Ectodermal cell (in vitro differentiated cells): ENCODE data around the gene PIK3R2.
"Not testable (repeated sequence)": the region's sequence is repeated elsewhere in the genome, so short reads cannot be mapped to it uniquely, and the experiment has no call there.

Experiments used
- H3K27ac ChIP-seq: 2 replicates; pipeline ENCODE4 v1.7.0; 2013; ENCODE audit warnings: mild to moderate bottlenecking, low read depth, low read length; ENCODE audit not compliant: insufficient read depth, poor library complexity, severe bottlenecking
- H3K27me3 ChIP-seq: 2 replicates; pipeline ENCODE4 v1.7.0; 2013; ENCODE audit warnings: mild to moderate bottlenecking, low read length; ENCODE audit not compliant: insufficient read depth, control insufficient read depth, poor library complexity, severe bottlenecking
- H3K36me3 ChIP-seq: one replicate; pipeline ENCODE4 v1.7.0; 2013; ENCODE audit warnings: low read length; ENCODE audit not compliant: control insufficient read depth, insufficient read depth
- H3K4me1 ChIP-seq: one replicate; pipeline ENCODE4 v1.7.0; 2013; ENCODE audit warnings: low read length; ENCODE audit not compliant: control insufficient read depth, insufficient read depth
- H3K4me3 ChIP-seq: 2 replicates; pipeline ENCODE4 v1.7.0; 2013; ENCODE audit warnings: low read depth, low read length, control low read depth; ENCODE audit not compliant: insufficient read depth
- H3K9me3 ChIP-seq: 2 replicates; pipeline ENCODE4 v1.7.0; 2013; ENCODE audit warnings: mild to moderate bottlenecking, low read length, moderate library complexity; ENCODE audit not compliant: control insufficient read depth
- WGBS, 2 experiments: methylation state at CpG; one replicate each; pipeline ENCODE4 v1.1.7; 2013; ENCODE audit warnings: missing lambda C conversion rate in 2 of 2; 5-methylcytosine and 5-hydroxymethylcytosine counted together

The PIK3R2 gene

GRCh38 chr19:18152442-18152816 is 534 bp upstream of the PIK3R2 start:
- Histone ChIP-seq H3K27ac (peak overlapping the region; percentile 99), H3K27me3 (no peaks in the 10 kb centered on the region), H3K4me3 (peak overlapping the region; percentile 70), H3K4me1 (peaks cover 12% of the 10 kb centered on the region), H3K9me3 (no peaks in the 10 kb centered on the region), H3K36me3 (no peaks in the 10 kb centered on the region)
- 1% methylated on average over 22 of the region's 22 CpGs for WGBS, 2 experiments

- no peaks in the 10 kb centered on the region for H3K9me3 ChIP-seq
- no peaks in the 10 kb centered on the region for H3K27me3 ChIP-seq
- H3K27ac ChIP-seq: peak overlapping the region; percentile 16
- no peaks in the 10 kb centered on the region for H3K36me3 ChIP-seq
- H3K4me3 ChIP-seq: peak overlapping the region; percentile 70
- H3K4me1 ChIP-seq: peaks cover 15% of the 10 kb centered on the region
- 2 to 3% methylated on average over 38 of the region's 38 CpGs for WGBS, 2 experiments
Measured at GRCh38 chr19:18153556-18154134, 682 bp downstream of the PIK3R2 start.

GRCh38 chr19:18155095-18156087 is 2.4 kb downstream of the PIK3R2 start:
- 95 to 96% methylated on average over 43 of the region's 43 CpGs for WGBS, 2 experiments

GRCh38 chr19:18156268-18156667 is 3.3 kb downstream of the PIK3R2 start:
- Histone ChIP-seq H3K36me3 (no peaks in the 10 kb centered on the region), H3K9me3 (no peaks in the 10 kb centered on the region), H3K27ac (no peak overlapping the region), H3K4me1 (peaks cover 15% of the 10 kb centered on the region), H3K4me3 (no peak overlapping the region), H3K27me3 (no peaks in the 10 kb centered on the region)
- 92 to 95% methylated on average over 6 of the region's 6 CpGs for WGBS, 2 experiments

More at GRCh38 chr19:18155095-18156087, 2.4 kb downstream of the PIK3R2 start:
- Histone ChIP-seq H3K4me1 (peaks cover 15% of the 10 kb centered on the region), H3K27me3 (no peaks in the 10 kb centered on the region), H3K4me3 (no peak overlapping the region), H3K9me3 (no peaks in the 10 kb centered on the region), H3K27ac (no peak overlapping the region), H3K36me3 (no peaks in the 10 kb centered on the region)

- Histone ChIP-seq H3K9me3 (no peaks in the 10 kb centered on the region), H3K27ac (peak overlapping the region; percentile 50), H3K36me3 (peaks cover 4% of the 10 kb centered on the region), H3K4me1 (peaks cover 20% of the 10 kb centered on the region), H3K4me3 (no peak overlapping the region), H3K27me3 (no peaks in the 10 kb centered on the region)
- 89 to 90% methylated on average over 22 of the region's 22 CpGs for WGBS, 2 experiments
Measured at GRCh38 chr19:18156841-18157464, 4.0 kb downstream of the PIK3R2 start.

- no peaks in the 10 kb centered on the region for H3K27me3 ChIP-seq
- no peaks in the 10 kb centered on the region for H3K9me3 ChIP-seq
- H3K4me1 ChIP-seq: peaks cover 20% of the 10 kb centered on the region
- H3K4me3 ChIP-seq: no peak overlapping the region
- peak overlapping the region; percentile 50 for H3K27ac ChIP-seq
- 25 to 26% methylated on average over 18 of the region's 18 CpGs for WGBS, 2 experiments
- peaks cover 10% of the 10 kb centered on the region for H3K36me3 ChIP-seq
Measured at GRCh38 chr19:18157465-18158063, 4.6 kb downstream of the PIK3R2 start.

GRCh38 chr19:18158467-18158866 is 5.5 kb downstream of the PIK3R2 start:
- Histone ChIP-seq H3K4me3 (no peak overlapping the region), H3K9me3 (no peaks in the 10 kb centered on the region), H3K4me1 (peaks cover 20% of the 10 kb centered on the region), H3K27ac (no peak overlapping the region), H3K36me3 (peaks cover 17% of the 10 kb centered on the region), H3K27me3 (no peaks in the 10 kb centered on the region)
- 81 to 97% methylated on average over 4 of the region's 4 CpGs for WGBS, 2 experiments

- Histone ChIP-seq H3K36me3 (peaks cover 21% of the 10 kb centered on the region), H3K4me1 (peaks cover 18% of the 10 kb centered on the region)
- 94% methylated on average over 5 to 6 of the region's 6 CpGs for WGBS, 2 experiments
- not testable (repeated sequence) for H3K27ac ChIP-seq, H3K27me3 ChIP-seq, H3K9me3 ChIP-seq, H3K4me3 ChIP-seq
Measured at GRCh38 chr19:18159059-18159616, 6.2 kb downstream of the PIK3R2 start.

GRCh38 chr19:18159810-18160209 is 6.8 kb downstream of the PIK3R2 start:
- Histone ChIP-seq H3K4me1 (peaks cover 14% of the 10 kb centered on the region), H3K27ac (no peak overlapping the region), H3K4me3 (no peak overlapping the region), H3K27me3 (no peaks in the 10 kb centered on the region), H3K9me3 (no peaks in the 10 kb centered on the region), H3K36me3 (peaks cover 21% of the 10 kb centered on the region)
- WGBS, 2 experiments: 94 to 95% methylated on average over 10 of the region's 10 CpGs
